Central memory CD4-positive, alpha-beta T cell (primary cell): Measurements from ENCODE around the gene KCNMA1.

Experiments
- DNase-seq: peaks from one replicate; pipeline ENCODE4 v3.0.0; 2022

The KCNMA1 gene

DNA sequence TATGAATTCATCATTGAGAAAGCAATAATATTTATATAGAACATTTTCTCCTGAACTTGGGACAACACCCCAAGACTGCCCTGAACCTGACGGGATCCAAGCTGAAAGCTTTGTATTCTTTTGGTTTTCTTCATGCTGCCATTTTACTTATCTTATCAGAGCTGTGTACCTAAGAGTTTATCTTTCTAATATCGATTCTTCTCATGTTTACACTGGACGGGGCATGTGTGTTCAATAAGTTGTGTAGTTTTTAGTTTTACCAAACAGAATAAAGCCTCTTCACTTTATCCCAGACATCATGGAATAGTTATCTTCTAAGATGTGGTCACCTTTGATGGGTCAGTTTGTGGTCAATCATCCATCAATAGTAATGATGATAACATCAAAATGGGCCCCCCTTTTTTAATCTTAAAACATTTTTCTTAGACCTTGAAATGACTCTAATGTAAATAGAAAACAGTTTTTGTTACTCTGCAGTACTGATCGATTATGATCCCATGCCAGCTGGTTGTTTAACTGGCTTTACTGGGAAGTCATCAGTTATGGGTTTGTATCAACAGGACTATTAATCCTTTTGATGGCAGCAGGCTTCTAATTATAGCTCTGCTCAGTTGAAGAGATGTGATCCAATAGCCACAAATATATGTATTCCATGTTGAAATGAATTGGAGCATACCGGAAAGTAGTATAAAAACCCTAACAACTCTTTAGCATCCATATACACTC lies 446.1 kb downstream of the KCNMA1 start:
- no peak for DNase-seq

DNA sequence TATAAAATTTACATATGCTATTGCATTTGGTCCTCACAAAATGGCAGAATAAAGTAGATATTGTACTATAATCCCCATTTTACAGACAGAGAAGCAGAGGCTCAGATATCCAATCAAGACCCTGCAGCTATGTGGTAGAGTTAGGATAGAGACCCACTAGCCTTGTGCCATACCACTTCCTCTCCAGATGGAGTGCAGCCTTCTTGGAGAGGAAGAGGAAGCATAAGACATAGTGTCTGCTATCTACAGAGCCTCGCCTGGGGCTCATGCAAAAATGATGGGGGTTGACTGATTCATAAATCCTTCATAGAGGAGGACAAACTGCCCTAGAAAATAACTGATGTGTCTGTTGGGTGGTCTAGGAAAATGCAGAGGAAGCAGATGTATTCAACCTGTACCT lies 447.3 kb downstream of the KCNMA1 start:
- DNase-seq: no peak

DNA sequence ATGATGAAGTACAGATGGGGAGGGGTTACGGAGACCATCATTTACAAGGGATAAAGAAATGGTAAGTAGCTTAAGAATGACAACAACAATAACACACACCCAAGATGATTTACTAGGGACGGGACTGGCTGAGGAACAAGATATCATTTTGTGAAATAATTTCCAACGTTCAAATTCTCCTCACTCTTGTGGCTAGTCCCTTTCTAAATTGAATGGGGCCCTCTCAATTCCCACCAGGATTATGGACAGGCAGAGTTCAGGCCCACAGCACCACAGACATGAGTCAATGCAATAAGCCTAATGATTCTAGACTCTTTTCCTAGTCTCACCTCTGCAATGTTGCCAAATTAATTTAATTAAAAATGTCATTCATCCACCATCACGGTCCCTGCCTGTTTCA lies 448.1 kb downstream of the KCNMA1 start:
- no peak for DNase-seq

DNA sequence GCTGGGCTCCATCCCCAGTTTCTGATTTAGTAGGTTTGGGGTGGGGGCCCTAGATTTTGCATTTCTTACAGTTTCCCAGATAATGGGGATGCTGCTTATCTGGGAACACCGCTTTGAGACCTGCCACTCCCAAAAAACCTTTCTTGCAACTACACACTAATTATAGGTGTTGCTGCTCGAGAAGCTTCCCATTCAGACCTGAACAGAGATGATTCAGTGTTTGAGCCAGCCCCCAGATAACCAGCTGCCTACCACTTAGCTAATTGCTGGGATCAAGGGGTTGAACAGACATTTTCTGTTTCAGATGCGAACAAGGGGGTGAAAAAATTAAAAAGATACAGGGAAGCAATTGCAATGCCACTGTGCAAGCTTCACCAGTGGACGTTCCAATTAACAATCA lies 448.5 kb downstream of the KCNMA1 start:
- no peak for DNase-seq

DNA sequence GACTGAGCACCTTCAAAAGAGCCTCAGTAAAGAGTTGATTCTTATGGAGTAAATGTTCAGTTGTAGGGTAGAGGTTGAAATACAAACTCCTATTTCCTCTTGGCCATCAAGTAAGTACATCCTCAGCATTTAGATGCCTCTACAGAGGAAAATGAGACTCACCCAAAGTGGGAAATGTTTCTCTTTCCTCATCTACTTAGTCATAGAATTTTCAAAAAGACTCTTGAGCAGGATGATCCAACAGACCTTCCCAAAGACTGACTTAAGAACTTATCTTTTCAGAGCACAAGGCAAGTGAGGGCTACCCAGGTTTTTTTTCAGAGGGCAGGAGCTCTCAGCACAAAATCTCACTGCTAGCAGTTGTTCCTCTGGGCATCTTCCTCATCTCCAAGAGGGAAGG lies 449.1 kb downstream of the KCNMA1 start:
- no peak for DNase-seq

DNA sequence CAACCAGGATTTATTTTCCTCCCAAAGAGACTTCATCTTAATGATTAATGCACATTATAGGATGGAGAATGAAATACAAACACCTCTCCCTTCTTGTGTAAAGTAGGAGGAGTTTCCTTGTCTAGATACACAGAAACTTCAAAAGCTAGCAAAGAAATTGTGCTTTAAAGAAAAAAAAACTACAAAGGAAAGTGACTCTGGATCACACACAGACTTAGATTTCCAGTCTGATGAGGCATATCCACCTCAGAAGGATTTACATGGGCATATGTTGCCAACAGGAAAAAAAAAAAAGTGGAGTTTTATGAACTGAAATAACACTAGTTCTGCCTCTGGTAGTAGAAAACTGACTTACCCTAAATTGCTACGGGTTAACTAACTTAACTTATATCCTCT lies 449.6 kb downstream of the KCNMA1 start:
- DNase-seq: no peak

DNA sequence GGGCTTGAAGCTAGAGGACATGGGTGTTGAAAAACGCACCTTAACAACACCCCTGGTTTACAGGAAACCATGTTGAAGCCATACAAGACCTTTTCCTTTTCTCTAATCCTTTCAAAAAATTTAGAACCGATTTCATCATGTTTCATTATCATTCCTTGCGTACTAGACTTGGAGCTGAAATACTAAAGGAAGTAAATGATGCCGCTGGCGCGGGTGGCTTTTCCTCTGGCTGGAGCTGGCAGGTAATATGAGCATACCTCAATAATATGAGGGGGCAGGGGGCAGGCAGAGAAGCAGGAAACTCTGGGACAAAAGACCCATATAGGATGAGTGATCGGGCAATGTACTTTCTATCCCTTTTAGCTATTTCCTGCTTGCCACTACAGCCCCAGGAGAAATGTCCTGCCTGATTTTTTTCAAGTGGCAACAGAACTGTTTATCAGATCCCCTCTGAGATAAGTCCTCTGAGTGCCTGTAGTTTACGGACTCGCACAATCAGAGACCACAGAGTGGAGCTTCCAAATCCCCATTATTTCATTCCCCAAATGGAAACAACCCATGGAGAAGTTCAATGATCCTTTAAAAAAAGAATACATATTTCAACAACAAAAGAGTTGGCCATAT lies 450.1 kb downstream of the KCNMA1 start:
- no peak for DNase-seq

DNA sequence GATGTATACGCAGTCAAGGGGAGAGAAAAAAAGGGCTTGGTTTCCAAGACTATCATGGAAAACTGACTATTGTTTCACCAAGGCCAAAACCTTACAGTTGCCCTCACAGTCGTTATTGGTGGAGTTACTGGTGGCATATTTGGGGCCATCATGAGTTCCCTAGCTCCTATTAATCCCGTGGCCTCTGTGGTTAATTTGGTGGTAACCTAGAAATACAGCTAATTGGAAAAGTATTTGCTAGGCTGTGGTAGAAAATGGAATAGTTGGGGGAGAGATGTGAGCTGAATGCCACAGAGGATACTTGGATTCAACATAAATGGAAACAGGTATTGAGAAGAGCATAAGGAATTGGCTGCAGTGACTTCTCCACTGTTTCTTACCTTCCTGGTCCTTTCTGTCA lies 450.7 kb downstream of the KCNMA1 start:
- DNase-seq: no peak

DNA sequence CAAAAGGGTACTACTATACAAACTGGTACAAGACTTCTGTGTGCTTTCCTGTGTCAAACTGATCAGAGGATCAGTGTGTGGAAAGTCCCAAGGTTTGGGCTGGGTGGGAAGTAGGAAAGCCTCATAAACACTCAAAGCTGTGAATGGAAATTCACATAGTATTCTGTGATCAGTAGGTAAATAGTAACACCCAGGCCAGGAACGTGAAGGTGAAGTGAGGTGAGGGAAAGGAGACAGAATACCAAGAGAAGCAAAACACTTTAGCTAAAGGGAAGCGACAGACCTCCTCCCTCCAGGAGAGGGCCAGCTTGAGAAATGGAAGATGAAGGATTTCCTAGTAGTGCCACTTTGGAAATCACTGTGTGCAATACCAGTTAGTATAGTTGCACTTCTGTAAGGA lies 451.9 kb downstream of the KCNMA1 start:
- no peak for DNase-seq

DNA sequence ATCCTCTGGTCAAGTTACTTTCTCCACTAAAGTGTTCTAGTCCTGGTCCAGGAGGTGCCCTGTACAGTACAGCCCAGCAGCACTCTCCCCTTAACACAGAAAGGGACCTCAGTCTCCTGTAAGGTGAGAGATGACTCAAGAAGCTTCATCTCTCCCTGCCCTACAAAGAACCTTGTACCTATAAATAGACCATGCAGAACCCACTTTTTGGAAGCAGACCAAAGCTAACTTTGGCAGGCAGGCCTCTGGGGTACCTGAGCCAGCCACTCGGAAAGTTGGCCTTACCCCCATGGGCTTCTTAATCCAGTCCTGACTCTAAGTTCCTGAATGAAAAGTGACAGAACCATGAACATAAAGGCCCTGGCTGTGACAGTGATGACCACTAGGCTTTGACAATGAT lies 454.8 kb downstream of the KCNMA1 start:
- no peak for DNase-seq

DNA sequence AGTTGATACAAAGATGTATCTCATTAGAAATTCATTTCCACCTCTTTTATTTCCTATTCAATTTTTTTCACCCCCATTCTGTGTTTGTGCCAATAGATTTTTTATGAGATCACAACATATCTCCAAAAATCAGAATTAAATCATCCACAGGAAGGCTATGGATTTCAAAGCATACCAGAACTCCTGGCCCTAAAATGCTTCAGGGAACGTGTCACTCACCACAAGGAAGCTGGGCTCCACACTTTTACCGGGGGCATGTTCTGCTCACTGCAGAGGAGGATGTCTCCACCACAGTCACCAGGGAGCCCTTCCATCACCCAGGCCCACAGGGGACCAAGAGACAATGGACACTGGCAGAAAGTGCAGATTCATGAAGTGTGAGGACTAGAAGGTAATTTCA lies 456.8 kb downstream of the KCNMA1 start:
- DNase-seq: no peak

DNA sequence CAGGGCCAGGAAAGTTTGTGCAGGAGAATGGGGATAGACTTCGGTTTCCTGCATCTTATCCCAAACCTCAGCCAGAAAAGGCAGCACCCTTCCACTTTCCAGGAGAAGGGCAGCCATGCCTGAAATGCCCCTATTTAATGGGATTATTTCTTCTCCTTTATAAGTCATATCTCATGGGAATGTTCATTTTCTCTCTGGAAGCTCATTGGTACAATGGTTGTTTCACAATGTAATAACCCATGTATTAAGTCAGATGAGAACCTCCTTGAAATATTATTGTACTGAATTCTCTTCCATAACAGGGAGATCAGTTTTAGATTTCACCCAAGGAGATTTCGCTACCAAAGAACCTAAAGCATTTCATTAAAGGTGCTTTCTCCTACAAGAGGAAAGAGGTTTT lies 457.5 kb downstream of the KCNMA1 start:
- no peak for DNase-seq

DNA sequence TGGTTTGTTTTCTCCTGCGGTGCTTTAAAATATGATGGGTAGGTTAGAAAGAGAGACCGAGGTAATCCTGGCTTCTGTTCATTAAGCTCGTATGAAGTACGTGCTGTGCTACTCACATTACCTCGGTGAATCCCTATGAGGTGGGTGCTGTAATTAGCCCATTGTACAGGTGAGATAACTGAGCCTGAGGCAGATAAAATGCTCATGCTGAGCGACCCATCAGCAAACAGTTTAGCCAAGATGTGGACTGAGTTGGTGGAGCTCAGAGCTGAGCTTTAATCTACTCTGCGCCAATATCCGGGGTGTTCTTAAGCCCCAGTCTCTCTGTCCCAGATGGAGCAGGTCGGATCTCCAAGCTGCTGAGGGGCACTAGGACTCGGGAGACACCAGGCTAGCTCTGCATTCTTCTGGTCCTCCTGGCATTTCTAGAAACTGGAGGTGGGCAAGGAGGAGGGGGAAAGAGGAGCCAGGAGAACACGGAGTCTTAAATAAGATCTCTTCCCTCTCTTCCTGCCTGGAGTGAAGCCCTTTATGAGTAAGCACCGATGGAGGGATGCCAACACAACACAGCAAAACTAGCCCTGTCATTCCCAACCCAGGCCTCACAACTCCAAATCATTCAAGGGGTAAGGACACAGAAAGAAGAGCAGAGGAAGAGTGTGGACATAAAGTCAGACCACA lies 458.5 kb downstream of the KCNMA1 start:
- DNase-seq: no peak

DNA sequence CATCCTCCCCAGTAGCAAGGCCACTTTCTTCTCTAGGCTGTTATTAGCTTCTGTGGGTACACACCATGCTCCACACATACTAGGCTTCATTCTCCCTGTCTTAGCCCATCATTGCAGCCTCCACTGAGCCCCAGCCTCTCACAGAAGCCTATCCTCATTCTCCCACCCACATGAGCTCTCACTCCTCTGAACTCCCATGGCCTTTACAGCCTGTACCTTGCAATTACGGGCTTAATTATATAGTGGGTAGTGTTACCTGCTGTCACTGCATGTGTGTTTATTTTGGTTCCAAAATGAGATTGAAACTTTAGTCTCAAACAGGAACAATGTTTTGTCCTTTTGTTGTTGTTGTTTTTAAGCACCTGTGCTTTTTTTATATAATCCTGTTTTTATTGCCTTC lies 460.0 kb downstream of the KCNMA1 start:
- DNase-seq: no peak

DNA sequence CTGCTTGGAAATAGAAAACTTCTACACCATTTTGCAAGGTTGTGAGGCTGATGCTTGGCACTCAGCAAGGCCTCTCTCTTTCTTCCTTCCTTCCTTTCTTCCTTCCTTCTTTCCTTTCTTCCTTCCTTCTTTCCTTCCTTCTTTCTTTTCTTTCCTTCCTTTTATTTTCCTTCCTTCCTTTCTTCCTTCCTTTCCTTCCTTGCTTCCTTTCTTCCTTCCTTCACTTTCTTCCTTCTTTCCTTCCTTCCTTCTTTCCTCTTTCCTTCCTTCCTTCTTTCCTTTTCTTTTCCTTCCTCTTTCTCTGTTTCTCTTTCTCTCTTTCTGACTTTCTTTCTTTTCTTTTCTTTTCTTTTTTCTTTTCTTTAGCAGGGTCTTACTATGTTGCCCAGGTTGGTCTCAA lies 460.4 kb downstream of the KCNMA1 start:
- no peak for DNase-seq

DNA sequence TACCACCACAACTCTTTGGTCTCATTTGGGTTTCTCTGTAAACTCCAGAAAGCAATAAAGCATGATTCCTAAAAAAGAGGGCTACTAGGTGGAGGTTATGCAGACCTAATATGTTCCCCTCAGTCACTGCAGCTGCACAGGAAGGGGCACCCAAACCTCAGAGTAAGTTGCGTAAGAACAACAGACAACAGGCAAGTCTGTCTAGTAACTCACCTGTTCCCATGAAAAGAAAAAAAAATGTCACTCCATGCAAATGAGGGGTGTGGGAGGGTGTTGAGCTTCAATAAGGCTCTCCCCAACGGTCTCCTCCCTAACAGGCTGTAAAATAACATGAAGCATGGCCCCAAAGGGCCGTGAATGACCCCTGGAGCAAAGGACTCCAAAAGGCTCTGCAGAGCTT lies 461.4 kb downstream of the KCNMA1 start:
- no peak for DNase-seq

DNA sequence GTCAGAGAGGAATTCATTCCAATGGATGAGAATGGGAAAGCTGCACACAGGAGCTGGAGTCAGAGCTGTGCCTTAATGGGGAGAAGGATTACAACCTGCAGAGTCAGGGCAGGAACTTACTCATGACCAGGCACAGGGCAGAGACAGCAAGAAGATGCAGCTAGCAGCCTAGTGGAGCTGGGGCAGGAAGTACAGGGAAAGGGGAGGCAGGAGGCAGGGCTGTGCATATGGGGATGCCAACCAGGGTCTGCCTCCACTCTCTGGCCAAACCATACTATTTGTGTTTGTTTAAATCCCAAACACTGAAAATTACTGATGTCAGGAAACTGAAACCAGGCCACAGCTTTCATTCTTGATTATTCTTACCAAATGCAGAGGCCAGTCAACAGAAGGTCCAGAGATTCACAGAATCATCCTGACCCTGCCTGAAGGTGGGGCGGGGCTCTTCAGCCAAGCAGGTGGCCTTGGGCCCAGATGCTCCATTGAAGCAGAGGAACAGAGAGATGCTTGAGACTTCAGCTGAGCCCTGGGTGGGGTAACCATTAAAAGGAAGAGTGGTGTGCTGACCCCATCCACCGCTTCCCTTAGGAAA lies 461.9 kb downstream of the KCNMA1 start:
- no peak for DNase-seq

DNA sequence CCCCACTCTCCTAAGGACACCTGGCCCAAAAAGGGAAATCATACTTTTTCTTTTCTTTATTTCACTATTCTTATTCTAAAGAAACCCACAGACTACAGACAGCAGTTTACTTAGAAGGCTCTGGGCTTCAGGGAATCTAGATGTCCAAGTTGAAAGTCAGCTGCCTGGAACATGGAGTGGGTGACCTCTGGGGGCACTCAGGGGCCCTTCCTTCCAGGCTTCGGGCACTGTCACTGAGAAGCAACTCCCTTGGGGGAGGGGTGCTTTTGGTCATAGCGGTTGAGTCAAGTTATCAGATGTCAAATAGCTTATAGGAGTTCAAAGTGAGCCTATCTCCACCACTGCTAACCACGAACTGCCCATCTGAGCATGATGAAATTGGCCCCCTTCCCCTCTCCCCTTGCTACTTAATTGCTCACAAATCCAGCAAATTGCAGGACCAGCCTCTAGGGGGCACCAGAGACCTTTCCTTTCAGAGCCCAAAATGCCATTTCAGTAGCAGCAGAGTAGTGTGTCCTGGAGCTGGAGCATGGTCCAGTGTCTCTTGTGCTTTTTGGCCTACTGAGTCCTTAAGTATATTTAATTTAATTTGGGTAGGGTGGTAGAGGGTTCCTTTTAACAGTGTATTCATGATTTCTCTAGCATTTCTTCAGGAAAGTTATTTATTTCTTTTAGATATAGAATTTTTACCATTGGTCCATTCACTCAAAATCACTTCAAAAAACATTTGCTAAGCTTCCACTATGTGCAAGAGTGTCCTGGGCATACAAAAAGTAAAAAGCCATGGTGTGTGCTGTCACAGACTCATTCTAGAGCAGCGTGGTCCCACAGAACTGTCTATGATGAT lies 463.8 kb downstream of the KCNMA1 start:
- peak; percentile 12 for DNase-seq

DNA sequence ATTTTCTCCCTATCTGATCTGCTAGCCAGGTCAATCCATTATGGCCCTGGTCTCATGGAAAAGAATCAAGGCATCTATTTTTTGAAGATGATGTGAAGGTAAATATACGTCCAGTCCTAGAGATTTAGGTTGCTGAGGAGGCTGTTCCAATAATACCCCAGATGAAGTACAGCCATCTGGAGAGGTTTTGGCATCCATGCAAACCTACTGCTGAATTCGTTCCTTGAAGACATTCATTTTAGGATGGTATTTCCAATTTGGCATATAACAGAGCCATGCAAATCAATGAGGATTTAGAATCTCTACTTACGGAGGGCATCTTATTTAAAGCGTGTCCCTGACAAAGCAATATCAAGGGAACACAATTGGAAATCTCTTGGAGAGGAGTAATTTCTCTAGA lies 465.5 kb downstream of the KCNMA1 start:
- DNase-seq: no peak

DNA sequence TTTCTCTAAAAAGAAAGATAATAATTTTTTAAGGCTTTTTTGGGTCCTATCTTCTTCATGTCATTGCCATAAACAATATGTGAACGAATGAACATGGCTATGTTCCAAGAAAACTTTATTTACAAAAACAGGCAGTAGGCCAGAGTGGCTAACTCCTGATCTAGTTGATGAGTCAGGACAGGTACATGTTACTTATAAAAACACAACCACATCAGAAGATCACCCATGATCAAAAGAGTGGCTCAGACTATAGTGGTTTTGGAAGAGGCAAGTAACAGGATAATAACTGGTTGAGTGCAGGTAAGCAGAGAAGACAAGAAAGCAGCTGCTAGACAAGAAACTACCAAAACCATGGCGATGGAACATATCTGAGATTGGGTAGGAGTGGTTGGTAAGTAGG lies 468.7 kb downstream of the KCNMA1 start:
- no peak for DNase-seq

DNA sequence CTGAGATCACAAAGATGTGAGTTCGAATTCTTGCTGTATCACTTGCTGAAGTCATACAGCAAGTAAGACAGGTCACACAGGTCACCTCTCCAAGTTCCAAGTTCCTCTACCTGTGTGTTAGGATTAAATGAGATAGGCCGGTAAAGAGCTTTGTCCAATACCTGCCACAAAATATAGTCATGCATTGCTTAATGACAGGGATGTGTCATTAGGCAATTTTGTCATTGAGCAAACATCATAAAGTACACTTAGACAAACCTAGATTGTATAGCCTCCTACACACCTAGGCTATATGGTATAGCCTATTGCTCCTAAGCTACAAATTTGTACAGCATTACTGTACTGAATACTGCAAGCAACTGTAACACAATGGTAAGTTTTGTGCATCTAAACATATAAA lies 469.4 kb downstream of the KCNMA1 start:
- DNase-seq: no peak

DNA sequence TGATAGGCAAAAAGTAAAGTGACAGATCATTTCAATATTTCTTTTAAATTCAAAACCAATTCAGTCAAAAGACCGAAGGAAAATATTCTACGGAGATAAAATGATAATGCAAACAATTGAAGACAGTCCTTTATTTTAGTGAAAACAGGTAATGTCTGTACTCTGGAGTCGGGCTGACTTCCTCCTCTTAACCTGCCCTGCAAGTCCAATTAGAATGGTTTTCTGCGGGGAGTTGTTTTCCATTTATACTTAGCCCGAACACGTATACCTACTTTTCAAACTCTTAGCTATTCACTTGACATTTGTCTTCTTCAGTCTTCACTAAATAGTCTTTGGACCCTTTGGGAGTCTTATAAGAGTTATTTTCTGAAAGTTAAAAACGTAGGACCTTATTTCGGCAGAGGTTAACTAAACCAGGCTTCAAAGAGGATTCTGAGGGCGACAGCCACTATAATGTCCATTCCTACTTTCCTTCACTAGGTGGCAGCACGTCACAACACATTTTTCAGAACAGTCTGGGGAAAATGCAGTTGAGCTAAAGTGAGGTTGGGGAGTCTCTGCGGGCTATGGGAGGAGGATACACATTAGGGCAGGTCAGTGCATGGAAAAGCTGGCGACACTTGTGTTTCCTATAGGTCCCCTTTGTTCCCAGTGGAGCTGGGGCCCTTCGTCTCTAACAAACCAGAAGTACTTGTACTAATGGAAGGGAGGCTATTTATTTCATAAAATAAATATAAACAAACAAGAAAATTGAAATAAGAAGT lies 472.0 kb downstream of the KCNMA1 start:
- peak; percentile 7 for DNase-seq
